HG02571 (cell line): ENCODE data around the gene NPB.

Experiments
- ATAC-seq: cut with Tn5 transposase; IDR thresholded peaks from one replicate; pipeline ENCODE4 v1.9.1; 2021; ENCODE audit warnings: mild to moderate bottlenecking, moderate library complexity; ENCODE audit not compliant: unreplicated experiment

The NPB gene

DNA sequence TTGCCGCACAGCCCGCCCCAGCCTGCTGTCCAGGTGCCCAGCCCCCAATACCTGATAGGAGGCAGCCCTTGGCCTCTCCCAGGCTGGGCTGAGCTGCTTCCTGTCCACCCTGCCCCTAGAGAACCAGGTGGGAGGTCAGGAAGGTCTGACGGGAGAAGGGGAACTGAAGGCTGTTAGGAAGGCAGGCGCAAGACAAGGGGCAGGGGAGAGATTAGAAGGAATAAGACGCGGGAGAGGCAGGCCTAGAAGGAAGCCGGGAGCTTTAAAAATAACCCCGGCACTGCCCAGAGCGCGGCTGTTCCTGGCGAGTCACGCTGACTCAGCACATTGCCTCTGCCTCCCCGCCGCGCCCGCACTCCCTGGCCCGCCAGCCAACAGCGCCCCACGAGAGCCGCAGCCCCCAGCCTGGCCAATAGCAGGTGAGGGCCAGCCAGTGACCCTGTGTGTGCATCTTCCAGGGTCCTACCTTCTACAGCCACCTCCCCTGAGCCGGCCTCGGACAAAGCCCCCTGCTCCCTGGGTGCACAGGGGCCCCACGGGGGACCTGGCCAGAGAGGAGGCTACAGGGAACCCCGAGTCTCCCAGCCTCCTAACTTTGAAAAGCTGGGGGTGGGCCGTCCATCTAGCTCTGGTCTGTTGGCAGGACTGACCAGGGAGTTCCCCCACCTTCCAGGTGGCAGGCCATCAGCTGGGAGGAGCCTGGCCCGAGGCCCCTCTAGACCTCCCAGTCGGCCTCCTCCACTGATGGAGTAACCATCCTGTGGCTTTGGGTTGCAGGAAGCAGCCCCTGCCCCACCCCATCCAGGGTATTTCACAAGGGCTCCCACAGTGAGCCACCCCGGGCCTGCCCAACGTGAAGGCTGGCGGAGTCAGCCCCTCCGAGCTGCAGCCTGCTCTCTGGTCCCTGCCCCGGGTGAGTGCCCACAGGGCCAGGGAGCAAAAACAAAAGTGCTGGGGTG lies 21.5 kb downstream of the NPB start:
- no peak for ATAC-seq

DNA sequence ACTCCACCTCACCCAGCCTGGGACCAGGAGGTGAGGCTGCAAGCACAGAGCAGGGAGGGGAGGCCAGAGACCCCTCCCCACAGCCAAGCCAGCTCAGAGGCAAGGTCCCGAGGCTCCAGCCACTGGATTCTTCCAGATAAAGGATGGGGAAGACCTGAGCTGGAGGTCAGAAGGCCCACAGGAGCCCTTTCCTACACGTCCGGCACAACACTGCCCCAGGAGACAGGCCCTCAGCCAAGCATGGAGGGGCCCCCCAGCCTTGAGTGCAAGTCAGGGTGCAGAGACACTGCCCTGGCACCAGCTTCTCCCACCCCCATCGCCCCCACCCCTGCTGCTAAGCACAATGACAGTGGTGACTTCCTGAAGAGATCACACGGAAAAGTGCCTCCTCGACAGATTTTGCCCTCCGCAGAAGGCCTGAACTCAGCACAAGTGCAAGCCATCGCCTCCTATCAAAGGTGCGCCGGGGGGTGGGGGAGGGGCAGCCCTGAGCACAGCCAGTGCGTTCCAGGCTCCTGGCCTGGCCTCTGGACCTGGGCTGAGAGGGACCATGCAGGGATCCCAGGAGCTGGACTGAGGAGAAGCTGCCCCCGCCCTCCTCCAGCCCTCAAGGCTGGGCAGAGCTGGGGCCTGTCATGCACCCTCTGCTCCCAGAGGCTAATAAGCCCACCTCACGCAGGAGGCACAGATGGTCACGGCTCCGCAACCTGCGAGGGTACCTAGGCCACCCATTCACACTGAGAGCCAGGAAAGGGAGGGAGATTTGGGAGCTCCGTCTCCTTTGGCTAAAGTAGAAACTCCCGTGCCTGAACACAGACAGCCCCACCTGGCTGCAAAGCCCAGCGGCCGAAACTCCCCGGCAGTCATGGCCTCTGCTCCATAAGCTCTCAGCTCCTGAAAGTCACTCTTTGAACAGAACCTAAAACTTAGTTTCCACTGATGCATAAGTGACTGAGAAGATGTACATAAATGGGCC lies 22.8 kb downstream of the NPB start:
- ATAC-seq = no peak

DNA sequence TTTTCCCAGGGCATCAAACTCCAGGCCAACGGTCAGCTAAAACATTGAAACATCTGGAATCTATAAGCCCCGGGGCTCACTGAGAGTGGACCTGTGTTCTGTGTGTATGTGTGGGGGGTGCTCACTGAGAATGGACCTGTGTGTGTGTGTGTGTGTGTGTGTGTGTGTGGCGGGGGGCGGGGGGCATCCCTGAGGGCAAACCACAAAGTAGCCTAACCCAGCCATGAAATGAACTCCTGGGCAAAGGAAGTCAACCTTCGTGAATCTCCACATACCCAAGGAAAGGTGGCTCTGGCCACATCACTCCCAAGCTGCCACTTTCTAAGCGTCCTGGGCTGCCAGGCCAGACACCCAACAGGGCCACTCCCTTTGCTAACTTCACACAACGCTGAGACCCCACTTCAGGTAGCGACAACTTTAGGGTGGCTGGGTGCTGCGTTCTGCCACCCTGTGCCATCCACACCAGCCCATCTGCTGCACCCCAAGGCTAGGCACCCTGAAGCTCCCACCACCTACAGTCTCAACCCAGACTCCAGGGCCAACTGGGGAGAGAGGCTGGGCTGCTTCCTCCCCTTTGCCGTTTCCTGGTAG lies 23.9 kb downstream of the NPB start:
- no peak for ATAC-seq

DNA sequence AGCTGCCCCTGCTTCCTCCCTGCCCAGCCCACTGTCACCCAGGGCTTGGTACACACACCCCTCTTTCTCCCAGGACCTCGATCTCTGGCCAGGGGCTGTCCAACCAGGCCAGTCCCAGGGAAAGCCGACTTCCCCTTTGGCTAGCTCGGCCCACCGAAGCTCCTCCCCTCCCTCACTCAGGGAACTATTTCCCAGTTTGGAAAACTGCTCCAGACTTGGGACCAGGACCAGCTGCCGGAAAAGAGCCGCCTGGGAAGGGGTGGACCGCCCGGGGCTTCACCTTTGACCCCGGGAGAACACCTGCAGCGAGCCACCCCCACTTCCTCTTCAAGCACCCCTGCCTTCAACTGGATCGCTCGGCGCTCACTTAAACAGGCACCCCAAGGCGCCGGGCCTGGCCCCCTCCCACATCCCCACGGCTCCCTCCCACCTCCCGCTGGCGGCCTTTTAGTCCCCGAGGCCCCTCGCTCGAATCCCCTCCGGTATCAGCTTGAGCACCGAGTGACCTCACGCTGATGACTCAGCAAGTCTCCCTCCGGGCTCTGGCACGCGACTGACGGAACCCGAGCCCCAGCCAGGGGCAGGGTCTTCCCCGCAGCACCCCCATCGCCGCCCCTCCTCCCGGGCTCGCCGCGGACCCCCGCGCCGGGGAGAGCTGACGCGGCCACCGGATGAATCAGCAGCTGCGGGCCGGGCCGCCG lies 24.6 kb downstream of the NPB start:
- peak; percentile 18 for ATAC-seq

DNA sequence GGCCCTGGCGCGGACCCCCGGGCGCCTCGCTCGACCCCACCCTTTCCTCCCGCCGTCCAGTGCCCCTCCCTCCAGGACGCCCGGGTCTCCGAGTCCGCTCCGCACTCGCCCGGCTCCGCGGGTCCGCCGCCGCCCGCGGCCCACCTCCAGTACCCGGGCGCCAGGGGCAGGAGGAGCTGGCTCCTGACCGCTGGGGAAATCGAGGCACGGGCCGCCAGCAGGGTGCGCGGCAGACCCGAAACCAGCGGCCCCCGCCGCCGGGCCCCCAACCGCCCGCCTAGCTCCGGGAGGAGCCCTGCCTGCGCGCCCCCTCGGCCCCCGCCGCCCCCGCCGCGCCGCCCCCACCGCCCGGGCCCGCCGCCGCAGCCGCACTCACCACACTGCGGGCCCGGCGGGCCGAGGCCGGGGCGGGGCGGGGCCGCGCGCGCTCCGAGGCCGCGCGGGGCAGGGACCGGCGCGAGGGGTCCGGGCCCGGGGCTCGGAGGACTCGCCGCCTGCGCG lies 25.2 kb downstream of the NPB start:
- ATAC-seq = peak; percentile 12

DNA sequence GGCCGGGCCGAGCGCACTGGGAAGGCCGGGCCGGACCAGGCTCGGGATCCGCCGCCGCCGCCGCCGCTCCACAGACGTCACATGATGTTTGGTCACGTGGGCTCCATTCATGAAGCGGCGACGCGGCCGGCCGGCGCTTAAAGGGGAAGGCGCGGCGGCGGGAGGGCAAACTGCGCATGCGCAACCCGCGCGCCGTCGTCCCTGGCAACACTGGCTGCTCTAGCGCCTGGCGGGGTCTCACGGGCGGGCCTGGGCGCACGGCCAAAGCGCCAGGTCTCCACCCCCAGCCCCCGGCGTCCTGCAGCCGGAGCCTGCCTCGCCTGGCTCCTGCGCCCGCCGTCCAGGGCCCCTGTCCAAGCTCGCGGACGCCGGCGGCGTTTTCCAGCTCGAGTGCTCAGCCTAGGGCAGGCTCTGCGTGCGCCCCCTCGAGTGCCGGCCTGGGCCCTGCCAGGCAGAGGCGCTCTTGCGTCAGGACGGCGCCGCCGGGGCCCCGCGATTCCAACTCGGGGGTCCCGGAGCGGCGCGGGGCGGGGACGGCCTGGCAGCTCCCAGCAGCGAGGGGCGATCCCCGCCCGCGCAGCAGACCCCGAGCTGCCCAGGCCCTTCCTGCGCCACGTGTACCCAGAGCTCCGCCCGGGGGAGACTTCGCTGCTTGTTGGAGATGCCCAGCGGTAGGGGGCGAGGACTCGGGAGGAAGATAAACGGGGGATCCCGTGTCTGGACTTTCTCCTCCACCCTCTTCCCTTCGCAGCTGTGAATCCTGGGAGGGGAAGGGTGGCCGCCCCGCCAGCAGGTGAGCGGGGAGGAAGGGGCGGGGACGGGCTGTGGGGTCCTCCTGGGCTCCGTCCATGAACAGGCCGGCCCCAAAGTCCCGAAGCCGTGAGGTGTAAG lies 25.9 kb downstream of the NPB start, which contains the start of gene MAFG:
Gene MAFG (minus strand): TSS at position 83 of the 891 bp plus-strand sequence. CDS start 4,550 bp downstream, outside the sequence.
- ATAC-seq = peak; percentile 51

DNA sequence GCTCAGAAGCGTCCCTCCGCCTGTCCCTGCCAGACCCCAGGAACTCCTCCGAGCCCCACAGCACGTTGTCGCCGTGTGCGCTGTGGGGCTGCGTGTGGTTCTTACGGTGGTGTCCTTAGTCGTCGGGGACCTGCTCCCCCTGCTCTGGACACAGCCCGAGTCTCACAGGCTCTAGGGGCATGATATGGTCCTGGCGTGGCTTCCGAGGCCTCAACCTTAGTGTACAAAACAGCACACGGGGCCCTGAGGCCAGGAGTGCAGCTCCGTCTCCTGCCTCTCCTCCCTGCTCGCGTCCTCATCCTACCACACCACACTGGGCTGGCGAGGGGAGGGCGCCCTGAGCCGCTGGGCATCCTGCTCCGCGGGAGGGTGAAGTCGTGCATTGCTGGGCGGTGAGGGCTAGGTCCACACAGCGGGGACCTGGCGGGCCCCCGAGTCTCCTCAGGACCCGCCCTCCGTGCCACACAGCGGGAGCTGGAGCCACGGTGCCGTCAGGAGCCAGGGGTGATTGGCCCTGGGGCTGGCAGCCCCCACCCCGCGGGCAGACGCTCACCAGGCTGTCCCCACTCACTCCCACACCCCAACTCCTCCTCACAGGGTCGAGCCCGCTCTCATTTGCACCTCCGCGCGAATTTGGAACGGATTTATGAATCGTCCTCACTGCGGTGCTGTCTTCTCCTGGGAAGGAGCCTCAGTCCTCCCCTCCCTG lies 26.7 kb downstream of the NPB start:
- no peak for ATAC-seq

DNA sequence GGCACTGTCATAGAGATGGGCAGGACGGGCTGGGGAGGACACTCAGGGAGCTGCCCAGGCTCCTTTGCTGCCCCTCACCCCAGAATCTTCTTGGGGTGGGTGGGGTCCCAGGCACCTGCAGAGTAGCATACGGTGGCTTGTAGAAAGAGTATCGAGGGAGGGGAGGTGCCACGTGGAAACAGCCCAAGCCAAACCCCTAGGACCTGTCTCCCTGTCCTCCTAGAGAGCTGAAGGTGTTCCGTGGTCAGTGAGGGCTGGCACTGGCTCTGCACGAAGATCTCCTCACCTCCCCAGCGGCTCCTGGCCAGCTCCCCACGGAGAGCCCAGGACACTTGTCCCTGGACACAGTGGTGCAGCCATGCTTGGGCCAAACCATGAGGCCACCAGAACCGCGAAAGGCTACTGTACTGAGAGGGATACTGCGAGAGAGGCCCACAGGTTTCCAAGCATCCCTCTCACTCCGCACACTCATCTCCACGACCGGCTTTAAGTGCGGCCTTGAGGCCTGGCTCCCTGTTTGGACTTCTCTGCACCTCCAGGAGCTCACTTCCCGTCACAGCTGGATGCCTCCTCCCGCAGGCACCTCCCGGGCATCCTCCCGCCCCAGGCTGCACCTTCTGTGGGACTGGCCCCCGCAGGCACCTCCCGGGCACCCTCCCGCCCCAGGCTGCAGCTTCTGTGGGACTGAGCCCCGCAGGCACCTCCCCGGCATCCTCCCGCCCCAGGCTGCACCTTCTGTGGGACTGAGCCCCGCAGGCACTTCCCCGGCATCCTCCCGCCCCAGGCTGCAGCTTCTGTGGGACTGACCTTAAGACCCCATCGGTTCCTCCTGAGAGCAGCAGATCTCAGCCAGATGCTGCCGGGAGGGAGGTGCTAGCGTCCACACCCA lies 27.5 kb downstream of the NPB start:
- no peak for ATAC-seq

DNA sequence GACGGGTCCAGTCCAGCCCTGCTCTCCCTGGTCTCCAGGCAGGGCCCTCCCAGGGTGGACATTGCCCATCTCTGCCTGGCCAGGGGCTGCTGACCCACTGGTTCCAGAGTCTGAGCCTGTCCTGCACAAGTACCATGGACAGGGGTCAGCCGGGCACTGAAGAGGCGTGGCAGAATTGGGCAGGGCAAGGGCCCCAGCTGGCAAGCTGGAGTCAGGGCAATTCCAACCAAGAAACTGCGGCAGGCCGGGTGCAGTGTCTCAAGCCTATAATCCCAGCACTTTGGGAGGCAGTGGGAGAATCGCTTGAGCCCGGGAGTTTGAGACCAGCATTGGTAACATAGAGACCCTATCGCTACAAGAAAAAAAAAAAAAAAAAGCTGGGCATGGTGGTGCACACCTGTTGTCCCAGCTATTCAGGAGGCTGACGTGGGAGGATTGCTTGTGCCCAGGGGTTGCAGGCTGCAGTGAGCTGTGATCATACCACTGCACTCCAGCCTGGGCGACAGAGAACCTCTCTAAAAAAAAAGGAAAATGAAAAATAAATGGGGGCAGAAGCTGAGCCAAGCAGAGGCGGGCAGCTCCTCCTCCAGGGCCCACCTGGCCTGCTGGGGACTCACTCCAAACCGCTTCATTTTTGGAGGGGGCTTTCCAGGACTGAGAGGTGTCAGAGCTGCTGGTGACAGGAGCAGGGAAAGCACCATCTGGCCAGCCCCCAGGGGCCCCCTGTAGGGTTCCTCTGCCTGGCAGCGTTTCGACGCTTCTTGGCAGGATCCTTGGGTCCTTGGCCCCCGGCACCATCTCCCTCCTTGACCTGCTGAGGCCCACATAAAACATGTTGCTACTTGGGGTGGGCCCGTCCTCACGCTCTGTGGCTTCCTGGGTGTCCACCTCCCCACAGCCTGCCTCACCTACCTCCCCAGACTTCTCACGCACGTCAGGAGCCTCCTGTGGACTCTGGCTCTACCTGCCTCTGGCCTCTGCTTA lies 28.4 kb downstream of the NPB start:
- ATAC-seq = no peak

DNA sequence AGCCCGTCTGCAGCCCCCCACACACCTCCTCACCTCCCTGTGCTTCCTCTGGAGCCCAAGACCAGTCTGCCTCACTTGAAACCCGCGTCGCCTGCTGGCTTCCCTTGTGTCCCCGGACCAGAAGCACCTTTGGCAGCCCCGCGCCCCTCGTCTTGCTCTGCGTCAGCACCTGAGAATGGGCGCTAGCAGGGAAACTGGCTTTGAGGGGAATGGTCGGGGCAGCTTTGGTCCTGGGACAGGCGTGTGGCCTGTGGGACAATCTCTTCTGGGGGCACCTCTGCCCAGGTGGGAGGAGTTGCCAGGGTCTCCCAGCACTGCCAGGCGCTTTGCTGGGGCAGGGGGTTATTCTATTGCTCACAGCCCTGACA lies 29.1 kb downstream of the NPB start:
- no peak for ATAC-seq

DNA sequence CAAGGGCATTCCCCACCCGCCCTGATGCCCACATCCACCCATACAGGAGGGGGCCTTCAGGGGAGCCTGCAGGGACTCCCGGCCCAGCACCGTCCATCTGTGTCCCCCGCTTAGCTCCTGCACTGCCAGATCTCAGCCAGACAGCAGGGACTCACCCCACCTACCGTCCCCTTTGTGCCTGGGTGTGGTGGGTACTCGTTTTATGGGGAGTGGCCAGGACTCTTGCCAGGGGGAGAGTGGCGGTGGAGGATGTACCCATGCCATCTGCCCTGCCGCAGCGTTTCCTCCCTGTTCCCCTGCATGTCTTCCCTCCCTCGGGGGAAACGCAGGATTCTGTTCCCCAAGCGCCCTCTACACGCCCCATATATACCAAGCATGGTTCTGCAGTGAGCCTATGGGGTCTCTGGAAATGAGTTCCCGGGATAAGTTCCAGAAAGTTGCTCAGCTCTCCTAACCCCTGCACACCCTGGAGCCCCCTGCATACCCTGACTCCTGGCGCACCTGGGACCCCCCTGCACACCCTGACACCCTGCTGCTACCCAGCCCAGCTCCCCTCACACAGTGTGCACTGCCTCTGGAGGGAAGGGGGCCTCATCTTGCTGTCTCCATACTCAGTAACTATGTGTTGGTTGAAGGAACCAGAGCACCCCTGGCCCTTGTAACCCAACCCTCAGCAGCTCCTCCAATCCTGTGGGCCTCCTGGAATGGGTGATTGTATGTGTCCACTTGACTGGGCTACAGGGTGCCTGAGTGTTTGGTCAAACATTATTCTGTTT lies 29.7 kb downstream of the NPB start:
- ATAC-seq = no peak

DNA sequence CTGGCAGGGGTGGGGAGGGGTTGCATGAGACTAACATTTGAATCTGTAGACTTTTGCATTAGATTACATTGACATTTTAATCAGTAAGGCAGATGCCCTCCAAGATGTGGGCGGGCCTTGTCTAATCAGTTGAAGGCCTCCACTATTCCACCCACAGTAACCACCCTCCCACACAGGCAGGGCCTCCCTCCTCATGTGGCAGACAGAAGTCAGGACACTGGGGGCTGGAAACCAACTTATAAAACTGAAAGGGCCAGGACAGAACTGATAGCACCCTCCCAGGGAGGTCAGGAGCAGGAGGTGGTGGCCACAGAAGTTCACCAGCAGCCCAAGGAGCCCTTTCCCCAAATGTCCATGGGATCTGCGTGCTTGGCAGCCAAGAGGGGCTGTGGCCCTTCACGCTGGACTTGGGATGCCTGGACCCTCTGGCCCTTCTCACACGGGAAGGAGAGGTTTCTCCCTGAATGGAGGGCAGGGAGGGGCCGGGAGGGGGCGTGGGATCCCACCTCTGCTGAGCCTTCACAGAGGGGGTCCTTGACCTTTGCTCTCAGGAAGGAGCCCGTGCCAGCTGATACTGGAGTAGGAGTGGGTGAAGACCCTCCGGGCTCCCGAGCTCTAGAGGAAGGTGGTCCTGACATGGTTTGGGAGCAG lies 30.4 kb downstream of the NPB start:
- no peak for ATAC-seq

DNA sequence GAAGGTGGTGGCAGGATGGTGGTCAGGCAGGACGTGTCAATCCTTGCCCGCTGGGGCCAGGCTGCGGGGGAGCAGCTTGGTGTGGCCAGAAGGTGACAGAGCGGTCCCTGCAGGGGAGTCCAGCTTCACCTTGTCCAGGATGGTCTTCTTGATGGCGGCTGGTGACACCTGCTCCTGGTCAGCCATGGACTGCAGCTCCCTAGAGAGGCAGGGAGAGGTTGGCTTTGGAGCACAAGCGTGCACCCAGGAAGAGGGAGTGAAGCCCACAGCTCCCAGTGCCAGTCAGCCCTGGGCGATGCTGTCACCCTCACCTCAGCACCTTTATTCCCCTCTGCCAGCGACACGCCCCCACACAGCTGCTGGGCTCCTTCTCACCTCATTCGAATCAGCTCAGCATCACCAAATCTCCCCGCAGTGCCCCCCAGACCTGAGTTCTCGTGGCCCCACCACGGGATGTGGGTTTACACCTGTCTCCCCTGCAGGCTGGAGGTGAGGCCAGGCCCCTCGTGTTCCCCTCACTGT lies 31.2 kb downstream of the NPB start:
- no peak for ATAC-seq

DNA sequence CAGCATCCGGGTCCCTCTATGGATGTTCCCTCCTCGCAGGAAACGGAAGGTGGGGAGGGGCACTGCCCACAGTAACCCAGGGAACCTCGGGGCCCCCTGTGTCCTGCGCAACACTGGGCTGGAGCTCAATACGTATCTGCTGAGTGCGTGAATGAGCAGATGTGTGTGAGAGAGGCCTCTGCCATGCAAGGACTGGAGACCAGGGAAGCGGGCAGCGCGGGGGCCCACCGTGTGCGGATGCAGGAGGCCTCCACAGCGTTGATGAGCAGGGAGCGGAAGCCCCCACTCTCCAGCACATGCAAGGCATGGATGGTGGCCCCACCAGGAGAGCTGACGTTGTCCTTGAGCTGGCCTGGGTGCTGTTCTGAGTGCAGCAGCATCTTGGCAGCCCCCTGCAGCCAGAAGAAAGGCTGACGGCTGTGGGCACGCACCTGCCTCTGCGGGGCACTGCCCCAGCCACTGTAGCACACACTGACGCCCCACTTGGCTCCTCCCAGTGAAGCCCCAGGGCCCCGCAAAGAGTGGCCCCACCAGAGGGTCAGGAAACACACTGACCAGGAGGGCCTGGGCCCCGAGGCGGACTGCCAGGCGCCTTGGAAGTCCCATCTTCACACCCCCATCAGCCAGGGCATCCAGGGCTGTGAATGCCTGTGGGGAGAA lies 32.2 kb downstream of the NPB start:
- no peak for ATAC-seq
